GM21447 (cell line): ENCODE measurements around the gene DDX42.
"Not testable (repeated sequence)": the region's sequence is repeated elsewhere in the genome, so short reads cannot be mapped to it uniquely, and the experiment has no call there.

ENCODE experiments used
- ATAC-seq: cut with Tn5 transposase; IDR thresholded peaks from one replicate; pipeline ENCODE4 v1.9.1; 2021; ENCODE audit not compliant: unreplicated experiment

DDX42 gene

DNA sequence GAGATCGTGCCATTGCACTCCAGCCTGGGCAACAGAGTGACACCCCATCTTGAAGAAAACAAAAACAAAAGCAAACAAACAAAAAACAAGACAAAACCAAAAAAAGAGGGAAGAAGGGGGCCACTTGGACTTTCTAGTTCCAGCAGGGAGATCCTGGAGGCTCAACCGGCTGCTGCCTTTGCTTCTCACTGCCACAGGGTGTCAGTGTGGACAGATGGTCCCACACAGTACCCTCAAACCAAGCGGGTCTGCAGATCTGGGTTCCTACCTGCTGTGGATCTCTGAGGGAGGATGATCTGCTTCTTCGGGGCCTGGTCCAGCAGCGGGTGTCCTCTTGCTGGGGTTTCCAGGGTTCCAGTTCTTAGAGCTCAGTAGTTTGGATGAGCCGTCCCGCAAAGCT is 92.7 kb downstream of the DDX42 start:
- ATAC-seq, result not testable (repeated sequence)
